NCI-H510A treated with DMSO at 0.1 percent for 48 hours (cell line): ENCODE results near the gene COMP.
"Not testable (repeated sequence)": the region's sequence is repeated elsewhere in the genome, so short reads cannot be mapped to it uniquely, and the experiment has no call there.

Source experiments
- DNase-seq: peaks from one replicate; lab custom pipeline; 2025; lab: John Stamatoyannopoulos, UW

Gene COMP

GRCh38 chr19:18745931-18746330 is 45.2 kb downstream of the COMP start:
- DNase-seq, result no peak

GRCh38 chr19:18745012-18745735 is 45.9 kb downstream of the COMP start:
- no peak for DNase-seq

- no peak for DNase-seq
Measured at GRCh38 chr19:18743784-18744418, 47.2 kb downstream of the COMP start.

GRCh38 chr19:18742838-18743783 is 48.0 kb downstream of the COMP start:
- no peak for DNase-seq

GRCh38 chr19:18742324-18742723 is 48.8 kb downstream of the COMP start:
- no peak for DNase-seq

GRCh38 chr19:18741124-18742121 is 49.7 kb downstream of the COMP start:
- DNase-seq, result peak; percentile 78

- DNase-seq, result no peak
Measured at GRCh38 chr19:18738961-18739690, 52.0 kb downstream of the COMP start.

GRCh38 chr19:18737954-18738351 is 53.2 kb downstream of the COMP start:
- no peak for DNase-seq

- no peak for DNase-seq
Measured at GRCh38 chr19:18737337-18737953, 53.7 kb downstream of the COMP start.

- DNase-seq, result no peak
Measured at GRCh38 chr19:18736415-18737336, 54.4 kb downstream of the COMP start.

GRCh38 chr19:18735752-18736151 is 55.4 kb downstream of the COMP start:
- no peak for DNase-seq

GRCh38 chr19:18735324-18735723 is 55.8 kb downstream of the COMP start:
- no peak for DNase-seq

GRCh38 chr19:18733762-18734332 is 57.3 kb downstream of the COMP start:
- DNase-seq, result not testable (repeated sequence)

- DNase-seq, result no peak
Measured at GRCh38 chr19:18733196-18733647, 57.9 kb downstream of the COMP start.
